ENCODE data around the gene VTA1.

The VTA1 gene

GRCh38 chr6:142271476-142271875, 124.4 kb downstream of the VTA1 start:
- H3K36me3 ChIP-seq (ENCODE audit: control insufficient read depth in 1 of 2, insufficient read depth in 2 of 2, low read depth in 1 of 2, low read length in 2 of 2): no peaks in the 10 kb centered on the region
- no peak overlapping the region for H3K23ac ChIP-seq (ENCODE audit: low read length in 2 of 2)
- H4K91ac ChIP-seq (ENCODE audit: low read length): no peak overlapping the region
- no peak overlapping the region for H3K14ac ChIP-seq (ENCODE audit: low read length in 2 of 2)
- H2BK15ac ChIP-seq (ENCODE audit: low read depth, poor library complexity, severe bottlenecking): no peak overlapping the region
- H2AFZ ChIP-seq (ENCODE audit: low read depth, low read length): no peak overlapping the region
- H3K4me2 ChIP-seq (ENCODE audit: low read length, poor library complexity, severe bottlenecking): no peak overlapping the region
- H3K4me3 ChIP-seq (ENCODE audit: insufficient read depth in 1 of 2, low read depth in 1 of 2, low read length in 2 of 2): no peak overlapping the region
- H3K4me1 ChIP-seq (ENCODE audit: control insufficient read depth, insufficient read depth, low read depth, low read length): no peaks in the 10 kb centered on the region
- no peak overlapping the region for H3K27ac ChIP-seq (ENCODE audit: low read length, poor library complexity, severe bottlenecking)
- H2AK5ac ChIP-seq (ENCODE audit: low read length, severe bottlenecking): no peak overlapping the region
- H3K4ac ChIP-seq (ENCODE audit: low read depth in 1 of 2, low read length in 2 of 2): no peak overlapping the region
- H3K9me3 ChIP-seq (ENCODE audit: control insufficient read depth, low read length): no peaks in the 10 kb centered on the region
- no CpG with 5 or more reads among the region's 1 CpG for WGBS
- no peak overlapping the region for H4K8ac ChIP-seq (ENCODE audit: low read length)
- H3K18ac ChIP-seq (ENCODE audit: low read depth in 1 of 2, low read length in 2 of 2): no peak overlapping the region
- peak; percentile 48 for DNase-seq
- H2BK12ac ChIP-seq (ENCODE audit: low read length in 2 of 2): no peak overlapping the region
- no peak overlapping the region for H2BK120ac ChIP-seq (ENCODE audit: low read depth, low read length)
- no peaks in the 10 kb centered on the region for H3K27me3 ChIP-seq (ENCODE audit: control insufficient read depth in 1 of 2, insufficient read depth in 1 of 2, low read length in 2 of 2)
- no peak overlapping the region for H2BK5ac ChIP-seq (ENCODE audit: low read depth, low read length, poor library complexity, severe bottlenecking)
- no peaks in the 10 kb centered on the region for H3K79me1 ChIP-seq (replicated peaks; ENCODE audit: low read length, poor library complexity, severe bottlenecking)
- no peak overlapping the region for H3K9ac ChIP-seq (ENCODE audit: low read length)
